ENCODE results near the gene GNAT3.

Gene GNAT3

GRCh38 chr7:80460857-80461256 lies 51.0 kb downstream of the GNAT3 start:
- DNase-seq, result no peak

- DNase-seq, result no peak
Observed at GRCh38 chr7:80459776-80460510, 51.9 kb downstream of the GNAT3 start.

GRCh38 chr7:80458822-80459725 lies 52.8 kb downstream of the GNAT3 start:
- DNase-seq, result no peak

DNA sequence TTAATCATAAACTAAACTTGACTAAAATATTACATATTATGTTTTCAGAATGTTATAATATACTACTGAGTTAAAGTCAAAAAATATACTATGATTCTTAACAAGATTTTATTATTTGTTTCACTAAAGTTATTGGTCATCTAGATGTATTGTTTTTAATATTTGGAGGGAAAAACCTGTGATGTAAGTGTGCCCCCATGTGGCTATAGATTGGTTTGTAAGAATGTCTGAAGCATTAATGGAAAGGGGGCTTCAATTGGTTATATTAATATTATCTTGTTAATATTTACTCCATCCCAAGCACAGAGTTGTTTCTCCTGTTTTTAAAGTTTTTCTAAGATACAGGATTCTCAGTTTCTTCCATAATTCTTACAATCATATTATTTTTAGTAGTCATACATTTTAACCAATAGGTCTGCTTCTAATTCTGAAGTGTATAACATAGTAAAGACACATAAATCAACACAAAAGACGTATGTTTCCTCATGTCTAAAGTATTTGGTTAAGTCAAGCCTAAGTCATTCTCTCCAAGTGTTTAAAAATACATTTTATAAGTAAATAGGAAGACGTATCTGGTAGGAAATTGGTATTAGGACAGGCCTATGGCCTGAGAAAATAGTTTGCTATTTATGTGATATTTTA lies 58.0 kb downstream of the GNAT3 start:
- DNase-seq, result no peak

DNA sequence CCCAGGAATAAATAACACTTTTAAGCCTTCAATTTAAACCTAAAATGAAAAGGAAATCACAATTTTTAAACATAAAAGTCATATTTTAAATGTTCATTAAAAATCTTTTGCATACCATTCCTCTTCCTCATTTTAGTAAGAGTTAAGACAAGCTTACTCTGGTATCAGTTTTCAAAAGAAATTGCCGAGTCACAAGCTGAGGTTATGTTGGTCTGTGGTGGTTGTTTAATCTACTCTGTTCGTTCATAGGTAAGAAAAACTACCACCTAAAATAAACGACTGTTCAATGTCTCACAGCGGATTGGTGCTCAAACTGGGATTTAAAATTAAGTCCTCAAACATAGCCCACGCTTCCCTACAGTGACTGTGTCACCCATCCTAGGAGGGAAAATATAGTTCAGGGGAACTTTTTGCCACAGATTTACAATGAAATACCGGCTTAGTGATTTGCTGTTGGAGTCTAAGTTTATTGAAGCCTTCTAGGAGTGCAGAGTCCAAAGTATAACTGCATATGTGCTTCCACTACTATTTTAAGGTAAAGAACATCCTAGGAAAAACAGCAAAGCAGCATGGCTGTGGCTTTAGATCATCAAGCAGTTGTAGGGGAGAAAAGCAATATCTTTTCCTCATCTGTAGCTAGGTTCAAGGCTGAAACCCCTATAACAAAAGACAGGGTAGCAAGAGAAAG lies 61.1 kb downstream of the GNAT3 start:
- no peak for DNase-seq

DNA sequence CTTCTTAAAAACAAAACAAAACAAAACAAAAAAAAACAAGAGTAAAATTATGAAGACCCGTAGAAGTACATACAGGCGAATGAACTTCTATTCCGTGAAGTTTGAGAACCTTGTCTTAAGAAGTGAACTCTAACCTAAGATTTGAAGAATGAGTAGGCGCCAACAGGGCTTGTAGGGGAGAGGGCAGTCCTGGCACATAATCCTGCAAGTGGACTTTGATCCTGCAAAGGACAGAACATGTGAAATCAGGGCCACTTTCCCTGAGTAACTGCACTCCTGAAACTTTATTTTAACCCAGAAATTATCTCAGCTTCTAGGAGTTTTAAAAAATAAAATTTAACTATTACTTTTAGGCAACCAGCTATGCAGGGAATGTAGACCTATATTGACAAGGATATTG lies 62.0 kb downstream of the GNAT3 start:
- no peak for DNase-seq

GRCh38 chr7:80445351-80445750 lies 66.5 kb downstream of the GNAT3 start:
- DNase-seq, result no peak

DNA sequence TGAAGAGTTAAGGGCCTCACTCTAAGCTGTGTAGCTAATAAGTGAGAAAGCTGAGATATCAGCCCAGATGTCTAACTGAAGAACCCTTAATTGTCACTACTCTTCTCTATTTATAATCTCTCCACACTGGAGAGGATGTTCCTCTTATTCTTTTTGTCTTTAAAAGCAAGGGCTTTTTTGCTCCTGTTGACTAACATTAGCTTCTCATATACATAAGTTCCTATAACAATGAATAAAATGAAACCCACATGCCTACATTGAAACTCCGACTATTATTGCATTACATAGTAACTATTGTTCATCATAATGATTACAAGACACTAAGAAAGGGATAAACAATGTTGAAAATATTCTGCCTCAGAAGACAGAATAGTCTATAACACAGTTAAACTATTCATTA lies 67.1 kb downstream of the GNAT3 start:
- DNase-seq, result no peak

DNA sequence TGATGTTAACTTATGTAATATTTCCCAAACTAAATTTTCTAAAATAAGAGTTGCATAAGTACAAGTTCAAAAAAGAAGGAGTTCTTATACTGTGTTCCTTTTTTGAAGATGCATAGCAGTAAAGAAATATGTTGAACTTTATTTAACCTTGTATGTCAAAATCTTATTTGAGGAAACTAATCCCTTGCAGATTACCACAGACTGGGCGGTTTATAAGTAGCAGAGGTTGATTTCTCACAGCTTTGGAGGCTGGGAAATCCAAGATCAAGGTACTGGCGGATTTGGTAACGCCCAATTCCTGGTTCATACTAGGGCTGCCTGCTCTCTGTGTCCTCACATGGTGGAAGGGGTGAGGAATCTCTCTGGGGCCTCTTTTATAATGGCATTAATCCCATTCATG lies 68.5 kb downstream of the GNAT3 start:
- no peak for DNase-seq

- DNase-seq, result no peak
Observed at GRCh38 chr7:80440883-80441282, 71.0 kb downstream of the GNAT3 start.

GRCh38 chr7:80439894-80440821 lies 71.7 kb downstream of the GNAT3 start:
- DNase-seq, result no peak

- no peak for DNase-seq
Observed at GRCh38 chr7:80435521-80435920, 76.3 kb downstream of the GNAT3 start.

DNA sequence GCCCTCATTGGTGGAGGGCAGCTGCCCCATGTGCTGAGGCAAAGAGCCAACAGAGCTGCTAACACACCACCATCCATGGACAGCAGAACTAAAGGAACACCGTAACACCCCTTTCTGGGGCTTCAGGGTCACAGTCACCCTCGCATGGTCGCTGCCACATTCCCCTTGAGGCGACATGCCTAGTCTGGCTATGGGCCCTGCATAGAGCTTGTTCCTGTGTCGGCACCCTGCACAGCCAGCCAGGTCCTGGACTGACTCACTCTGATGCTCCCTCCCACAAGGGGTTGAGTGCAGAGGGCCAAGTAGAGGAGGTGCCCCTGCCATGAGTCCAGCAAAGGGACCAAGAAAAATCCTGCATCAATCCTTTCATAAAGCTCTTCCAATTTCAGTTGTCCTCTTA lies 77.8 kb downstream of the GNAT3 start:
- no peak for DNase-seq

DNA sequence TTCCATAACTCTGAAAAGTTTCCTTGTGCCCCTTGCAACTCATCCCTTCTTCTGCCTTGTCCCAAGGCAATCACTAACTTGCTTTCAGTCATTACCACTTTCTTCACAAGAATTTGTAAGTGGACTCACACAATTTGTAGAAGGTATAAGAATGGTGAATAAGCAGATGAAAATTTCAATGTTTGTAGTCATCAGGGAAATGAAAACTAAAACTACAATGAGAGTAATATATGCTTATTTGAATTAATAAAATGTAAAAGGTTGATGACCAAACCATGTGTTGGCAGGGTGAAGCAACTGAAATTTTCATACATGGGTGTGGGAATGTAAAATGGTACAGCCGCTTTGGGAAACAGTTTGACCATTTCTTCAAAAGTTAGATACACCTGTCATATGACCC lies 79.7 kb downstream of the GNAT3 start:
- no peak for DNase-seq

- no peak for DNase-seq
Observed at GRCh38 chr7:80429181-80429580, 82.7 kb downstream of the GNAT3 start.

DNA sequence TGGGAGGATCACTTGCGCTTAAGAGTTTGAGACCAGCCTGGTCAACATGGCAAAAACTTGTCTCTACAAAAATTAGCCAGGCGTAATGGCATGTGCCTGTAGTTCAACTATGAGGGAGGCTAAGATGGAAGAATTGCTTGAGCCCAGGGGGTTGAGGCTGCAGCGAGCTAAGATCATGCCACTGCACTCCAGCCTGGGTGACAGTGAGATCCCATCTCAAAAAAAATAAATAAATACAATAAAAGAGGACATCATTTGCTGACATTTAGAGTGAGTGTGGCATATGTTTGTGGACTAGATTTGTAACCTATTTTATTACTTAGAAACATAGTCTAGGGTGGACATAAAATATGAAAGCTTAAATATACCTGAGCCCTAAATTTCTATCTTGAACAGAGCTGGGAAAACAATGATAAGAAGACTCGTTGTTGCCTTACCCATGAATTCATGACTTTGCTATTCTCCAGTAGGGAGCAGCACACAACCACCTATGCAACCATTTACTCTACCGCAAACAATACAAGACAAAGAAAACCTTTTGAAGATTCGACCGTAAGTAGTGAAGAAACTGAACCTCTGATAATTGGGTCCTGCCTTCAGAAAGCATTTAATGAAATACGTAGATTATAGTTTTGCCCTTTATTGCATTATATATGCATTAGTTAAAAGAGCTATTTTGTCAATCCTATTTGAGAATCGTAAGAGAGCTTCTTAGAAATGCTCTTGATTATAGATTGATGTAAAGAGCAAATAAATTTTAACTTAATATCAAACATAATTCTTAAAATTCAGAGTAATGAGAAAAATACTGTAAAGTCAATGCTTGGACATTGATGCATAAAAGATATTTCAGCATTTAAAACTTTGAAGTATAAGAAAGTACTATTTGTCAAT lies 83.5 kb downstream of the GNAT3 start:
- no peak for DNase-seq

- no peak for DNase-seq
Observed at GRCh38 chr7:80427218-80427617, 84.6 kb downstream of the GNAT3 start.

DNA sequence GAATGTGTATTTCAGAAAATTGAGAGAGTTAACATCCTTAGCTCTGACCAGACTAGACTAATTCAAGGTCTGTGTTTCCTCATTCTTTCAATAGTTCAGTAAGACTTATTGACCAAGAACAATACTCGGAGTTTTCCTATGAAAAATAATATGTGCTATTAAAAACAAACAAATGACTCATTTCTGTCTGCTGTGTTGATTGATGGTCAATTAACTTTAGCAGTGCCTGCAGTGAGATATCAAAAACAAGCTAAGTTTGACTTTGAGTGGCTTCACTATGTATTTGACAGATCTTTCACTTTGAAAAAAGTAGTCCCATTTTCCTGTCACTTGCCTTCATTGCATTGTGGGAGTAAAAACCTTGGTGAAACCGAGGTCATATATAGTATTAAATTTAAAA lies 91.0 kb downstream of the GNAT3 start:
- no peak for DNase-seq

- no peak for DNase-seq
Observed at GRCh38 chr7:80417211-80417793, 94.6 kb downstream of the GNAT3 start.

- no peak for DNase-seq
Observed at GRCh38 chr7:80415522-80415921, 96.3 kb downstream of the GNAT3 start.

- no peak for DNase-seq
Observed at GRCh38 chr7:80415114-80415513, 96.8 kb downstream of the GNAT3 start.
